Measurements from ENCODE around the gene RGS5.

- TF ChIP-seq ZNF274 (IDR thresholded peaks at IDR 0.05; ENCODE audit: low read depth, low read length) (no peak), ZFX (IDR thresholded peaks at IDR 0.05) (no peak), POLR2A (IDR thresholded peaks at IDR 0.05; ENCODE audit: borderline replicate concordance, extremely low read depth, insufficient read depth, insufficient read length) (no peak), EZH2 (IDR thresholded peaks at IDR 0.05) (no peak), TCF7L2 (IDR thresholded peaks at IDR 0.05; ENCODE audit: borderline replicate concordance, extremely low read depth, insufficient read depth, insufficient read length) (no peak), EZH2phosphoT487 (IDR thresholded peaks at IDR 0.05; ENCODE audit: borderline replicate concordance) (no peak), CBX3 (IDR thresholded peaks at IDR 0.05; ENCODE audit: low read depth) (no peak), POLR2AphosphoS5 (IDR thresholded peaks at IDR 0.05; ENCODE audit: low read depth, low read length) (no peak)
- TF ChIP-seq, protein P1, sequence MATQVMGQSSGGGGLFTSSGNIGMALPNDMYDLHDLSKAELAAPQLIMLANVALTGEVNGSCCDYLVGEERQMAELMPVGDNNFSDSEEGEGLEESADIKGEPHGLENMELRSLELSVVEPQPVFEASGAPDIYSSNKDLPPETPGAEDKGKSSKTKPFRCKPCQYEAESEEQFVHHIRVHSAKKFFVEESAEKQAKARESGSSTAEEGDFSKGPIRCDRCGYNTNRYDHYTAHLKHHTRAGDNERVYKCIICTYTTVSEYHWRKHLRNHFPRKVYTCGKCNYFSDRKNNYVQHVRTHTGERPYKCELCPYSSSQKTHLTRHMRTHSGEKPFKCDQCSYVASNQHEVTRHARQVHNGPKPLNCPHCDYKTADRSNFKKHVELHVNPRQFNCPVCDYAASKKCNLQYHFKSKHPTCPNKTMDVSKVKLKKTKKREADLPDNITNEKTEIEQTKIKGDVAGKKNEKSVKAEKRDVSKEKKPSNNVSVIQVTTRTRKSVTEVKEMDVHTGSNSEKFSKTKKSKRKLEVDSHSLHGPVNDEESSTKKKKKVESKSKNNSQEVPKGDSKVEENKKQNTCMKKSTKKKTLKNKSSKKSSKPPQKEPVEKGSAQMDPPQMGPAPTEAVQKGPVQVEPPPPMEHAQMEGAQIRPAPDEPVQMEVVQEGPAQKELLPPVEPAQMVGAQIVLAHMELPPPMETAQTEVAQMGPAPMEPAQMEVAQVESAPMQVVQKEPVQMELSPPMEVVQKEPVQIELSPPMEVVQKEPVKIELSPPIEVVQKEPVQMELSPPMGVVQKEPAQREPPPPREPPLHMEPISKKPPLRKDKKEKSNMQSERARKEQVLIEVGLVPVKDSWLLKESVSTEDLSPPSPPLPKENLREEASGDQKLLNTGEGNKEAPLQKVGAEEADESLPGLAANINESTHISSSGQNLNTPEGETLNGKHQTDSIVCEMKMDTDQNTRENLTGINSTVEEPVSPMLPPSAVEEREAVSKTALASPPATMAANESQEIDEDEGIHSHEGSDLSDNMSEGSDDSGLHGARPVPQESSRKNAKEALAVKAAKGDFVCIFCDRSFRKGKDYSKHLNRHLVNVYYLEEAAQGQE (IDR thresholded peaks at IDR 0.05; ENCODE audit: low read depth): no peak
- TF ChIP-seq, protein P2, sequence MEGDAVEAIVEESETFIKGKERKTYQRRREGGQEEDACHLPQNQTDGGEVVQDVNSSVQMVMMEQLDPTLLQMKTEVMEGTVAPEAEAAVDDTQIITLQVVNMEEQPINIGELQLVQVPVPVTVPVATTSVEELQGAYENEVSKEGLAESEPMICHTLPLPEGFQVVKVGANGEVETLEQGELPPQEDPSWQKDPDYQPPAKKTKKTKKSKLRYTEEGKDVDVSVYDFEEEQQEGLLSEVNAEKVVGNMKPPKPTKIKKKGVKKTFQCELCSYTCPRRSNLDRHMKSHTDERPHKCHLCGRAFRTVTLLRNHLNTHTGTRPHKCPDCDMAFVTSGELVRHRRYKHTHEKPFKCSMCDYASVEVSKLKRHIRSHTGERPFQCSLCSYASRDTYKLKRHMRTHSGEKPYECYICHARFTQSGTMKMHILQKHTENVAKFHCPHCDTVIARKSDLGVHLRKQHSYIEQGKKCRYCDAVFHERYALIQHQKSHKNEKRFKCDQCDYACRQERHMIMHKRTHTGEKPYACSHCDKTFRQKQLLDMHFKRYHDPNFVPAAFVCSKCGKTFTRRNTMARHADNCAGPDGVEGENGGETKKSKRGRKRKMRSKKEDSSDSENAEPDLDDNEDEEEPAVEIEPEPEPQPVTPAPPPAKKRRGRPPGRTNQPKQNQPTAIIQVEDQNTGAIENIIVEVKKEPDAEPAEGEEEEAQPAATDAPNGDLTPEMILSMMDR (IDR thresholded peaks at IDR 0.05 in 2 of 3, conservative IDR thresholded peaks at IDR 0.05 in 1 of 3; ENCODE audit: borderline replicate concordance in 1 of 3, insufficient read depth in 1 of 3, low read depth in 2 of 3, low read length in 2 of 3): no peak
Observed at GRCh38 chr1:163230827-163231226, 28.1 kb upstream of the RGS5 start.

Data from HCT116 (cell line).